Activated T-helper 1 cell treated with anti-CD3 and anti-CD28 coated beads, Interleukin-2, amount 50 U/mL, for 16 hours (primary cell): Measurements from ENCODE around the gene PSMD3.
A peak's percentile ranks its signal among the peaks of the same experiment; 100 is the strongest.
"Not testable (repeated sequence)": the region's sequence is repeated elsewhere in the genome, so short reads cannot be mapped to it uniquely, and the experiment has no call there.

Source experiments
- DNase-seq, 2 donors: peaks; one replicate each; pipeline ENCODE4 v3.0.0-alpha.2; 2020; ENCODE audit warnings: low read depth in 1 of 2, low spot score in 1 of 2

PSMD3 gene

DNA sequence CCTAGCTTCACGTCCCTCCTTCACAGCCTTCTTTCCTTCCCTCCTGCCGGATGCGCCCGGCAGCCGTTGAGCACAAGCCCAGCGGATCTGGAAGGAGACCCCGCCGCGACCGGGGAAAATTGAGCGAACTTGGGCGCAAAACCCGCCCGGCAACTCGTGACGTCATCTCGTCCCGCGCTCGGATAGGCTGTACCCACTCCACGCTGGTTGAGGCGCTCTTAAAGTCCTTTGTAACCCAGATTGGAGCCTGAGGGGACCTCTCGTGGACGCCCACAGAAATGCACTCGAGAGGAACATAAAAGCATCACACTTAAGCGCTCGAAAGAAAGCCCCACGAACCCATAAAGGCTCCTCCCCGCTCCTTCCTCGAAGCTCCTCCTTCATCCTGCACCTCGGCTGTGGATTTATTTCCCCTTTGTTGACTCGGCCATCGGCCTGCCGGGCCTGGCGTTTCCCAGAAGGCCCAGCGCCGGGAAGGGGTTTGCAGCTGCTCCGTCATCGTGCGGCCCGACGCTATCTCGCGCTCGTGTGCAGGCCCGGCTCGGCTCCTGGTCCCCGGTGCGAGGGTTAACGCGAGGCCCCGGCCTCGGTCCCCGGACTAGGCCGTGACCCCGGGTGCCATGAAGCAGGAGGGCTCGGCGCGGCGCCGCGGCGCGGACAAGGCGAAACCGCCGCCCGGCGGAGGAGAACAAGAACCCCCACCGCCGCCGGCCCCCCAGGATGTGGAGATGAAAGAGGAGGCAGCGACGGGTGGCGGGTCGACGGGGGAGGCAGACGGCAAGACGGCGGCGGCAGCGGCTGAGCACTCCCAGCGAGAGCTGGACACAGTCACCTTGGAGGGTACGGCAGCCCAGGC is at the start of gene PSMD3:
TSS of gene PSMD3 (plus strand) at position 457 of the 856 bp plus-strand sequence. CDS start at position 621, 164 bp downstream.
- DNase-seq = peak; percentile 93 to 95

DNA sequence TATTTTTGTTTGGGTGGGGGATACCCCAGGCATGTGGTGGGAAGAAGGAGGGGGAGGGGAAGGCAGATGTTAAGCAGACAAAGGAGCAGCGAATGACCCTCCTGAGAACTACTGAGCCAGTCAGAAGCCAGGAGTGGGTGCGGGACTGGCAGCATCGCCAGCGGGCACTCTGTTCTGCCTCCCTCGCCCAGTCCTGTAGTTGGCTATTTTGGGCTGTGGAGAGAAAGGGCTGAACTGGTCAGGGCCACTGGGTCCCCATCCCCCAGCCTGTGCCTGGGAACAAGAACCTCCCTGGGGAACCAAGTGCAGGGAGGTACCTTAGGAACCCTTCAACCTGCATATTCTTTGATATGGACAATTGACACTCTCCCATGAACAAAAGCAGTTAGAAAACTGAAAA is 46.7 kb upstream of the PSMD3 start:
- no peak for DNase-seq

GRCh38 chr17:39934324-39934723 is 46.3 kb upstream of the PSMD3 start:
- no peak for DNase-seq

DNA sequence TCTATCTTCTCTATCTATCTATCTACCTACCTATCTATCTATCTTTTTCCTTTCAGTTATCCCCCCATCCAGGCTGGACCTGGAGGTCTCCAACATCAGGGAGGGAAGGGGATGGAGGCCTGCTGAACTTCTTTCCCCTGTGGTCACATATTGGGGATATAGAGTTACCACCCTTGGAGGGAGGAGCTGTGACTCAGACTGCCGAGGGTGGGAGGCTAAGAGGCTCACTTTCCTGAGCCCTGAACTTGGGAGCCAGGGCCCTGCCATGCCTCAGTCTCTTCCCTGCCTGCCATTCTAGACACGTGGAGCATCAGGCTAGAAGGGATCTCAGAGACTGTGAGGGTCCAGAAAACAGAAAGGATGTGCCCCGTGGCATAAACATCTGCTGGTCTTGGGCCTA is 44.7 kb upstream of the PSMD3 start:
- DNase-seq = no peak

- DNase-seq = no peak
Measured at GRCh38 chr17:39937447-39937846, 43.2 kb upstream of the PSMD3 start.

DNA sequence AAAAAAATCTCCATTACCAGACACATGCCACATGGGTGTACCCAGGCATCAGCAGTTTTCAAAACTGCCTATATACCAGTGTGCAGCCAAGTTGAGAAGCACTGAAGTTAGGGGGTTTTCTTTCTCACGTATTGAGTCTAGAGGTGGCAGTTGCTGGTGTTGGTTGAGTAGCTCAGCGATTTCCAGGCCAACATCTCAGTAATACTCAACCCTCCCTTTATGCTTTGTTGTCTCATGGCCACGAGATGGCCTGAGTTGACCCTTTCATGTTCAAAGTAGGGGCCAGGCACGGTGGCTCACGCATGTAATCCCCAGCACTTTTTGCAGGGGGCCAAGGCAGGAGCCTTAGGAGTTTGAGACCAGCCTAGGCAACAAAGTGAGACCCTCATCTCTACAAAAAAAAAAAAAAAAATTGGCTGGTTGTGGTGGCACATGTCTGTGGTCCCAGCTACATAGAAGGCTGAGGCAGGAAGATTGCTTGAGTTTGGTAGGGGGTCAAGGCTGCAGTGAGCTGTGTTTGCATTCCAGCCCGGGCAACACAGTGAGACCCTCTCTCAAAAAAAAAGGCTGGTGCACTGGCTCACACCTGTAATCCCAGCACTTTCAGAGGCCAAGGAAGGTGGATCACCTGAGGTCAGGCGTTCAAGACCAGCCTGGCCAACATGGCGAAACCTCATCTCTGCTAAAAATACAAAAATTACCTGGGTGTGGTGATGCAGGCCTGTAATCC is 42.3 kb upstream of the PSMD3 start:
- DNase-seq = no peak

GRCh38 chr17:39939106-39939505 is 41.5 kb upstream of the PSMD3 start:
- DNase-seq = no peak

DNA sequence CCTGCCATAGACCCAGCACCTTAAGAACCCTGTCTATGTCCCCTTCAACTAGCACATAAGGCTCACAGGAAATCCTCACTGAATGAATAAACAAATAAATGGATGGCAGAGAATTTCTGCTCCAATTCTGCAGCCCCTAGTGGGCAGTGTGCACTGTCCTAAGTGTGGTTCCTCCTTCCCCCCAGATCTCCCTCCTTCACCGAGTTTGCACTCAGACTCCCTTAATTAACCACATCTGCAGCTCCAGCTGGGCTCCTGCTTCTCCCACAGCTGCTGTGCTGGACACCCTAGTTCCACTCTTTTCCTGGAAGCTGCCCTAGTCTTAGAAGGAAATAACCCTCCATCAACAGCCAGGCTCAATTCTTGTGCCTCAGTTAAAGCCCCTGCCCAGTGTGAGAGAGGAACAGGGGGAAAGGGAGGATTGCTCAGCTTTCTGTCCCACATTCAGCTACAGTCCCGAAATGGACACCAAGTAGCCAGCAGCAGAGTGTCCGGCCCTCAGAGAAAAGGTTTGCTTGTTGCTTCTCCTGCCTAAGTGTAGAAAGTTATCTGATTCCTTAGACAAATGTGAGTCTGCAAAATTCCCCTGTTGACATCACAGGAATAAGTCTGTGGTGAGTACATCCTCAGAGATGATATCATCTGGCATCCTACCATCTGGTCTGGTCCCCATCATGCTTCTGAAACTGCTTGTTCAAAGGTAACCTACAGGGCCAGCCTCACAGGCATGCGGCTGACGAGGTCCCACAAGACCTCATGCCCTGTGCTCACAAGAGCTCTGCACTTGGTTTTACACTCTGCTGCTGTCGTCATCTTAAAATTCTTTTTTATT is 40.8 kb upstream of the PSMD3 start:
- DNase-seq = no peak

DNA sequence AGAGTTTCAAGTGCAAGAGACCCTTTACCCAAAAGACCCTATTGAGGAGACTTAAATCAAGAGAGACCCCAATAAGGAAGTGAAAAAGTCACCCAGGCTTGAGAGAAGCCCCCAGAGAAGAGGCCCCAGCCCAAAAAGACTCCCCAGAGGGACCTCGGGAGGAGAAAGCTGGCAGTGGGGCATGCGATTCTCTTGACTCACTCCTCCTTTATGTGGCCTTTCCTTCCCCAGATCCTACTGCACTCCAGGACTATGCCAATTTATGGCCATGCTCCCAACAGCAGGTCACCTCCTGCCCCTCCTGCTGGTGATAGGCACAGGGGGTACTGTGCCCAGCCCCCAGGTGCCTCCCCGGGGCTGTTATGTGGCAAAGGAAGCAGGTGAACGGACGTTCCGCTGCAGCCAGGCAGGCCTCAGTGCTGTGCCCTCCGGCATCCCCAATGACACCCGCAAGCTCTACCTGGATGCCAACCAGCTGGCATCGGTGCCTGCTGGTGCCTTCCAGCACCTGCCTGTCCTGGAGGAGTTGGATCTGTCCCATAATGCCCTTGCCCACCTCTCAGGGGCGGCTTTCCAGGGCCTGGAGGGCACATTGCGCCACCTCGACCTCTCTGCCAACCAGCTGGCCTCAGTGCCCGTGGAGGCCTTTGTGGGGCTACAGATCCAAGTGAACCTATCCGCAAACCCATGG is 36.8 kb upstream of the PSMD3 start:
- no peak for DNase-seq

- DNase-seq = no peak
Measured at GRCh38 chr17:39944393-39944711, 36.3 kb upstream of the PSMD3 start.

GRCh38 chr17:39946551-39947330 is 33.9 kb upstream of the PSMD3 start:
- DNase-seq = no peak

GRCh38 chr17:39948489-39948828 is 32.1 kb upstream of the PSMD3 start:
- not testable (repeated sequence) for DNase-seq

DNA sequence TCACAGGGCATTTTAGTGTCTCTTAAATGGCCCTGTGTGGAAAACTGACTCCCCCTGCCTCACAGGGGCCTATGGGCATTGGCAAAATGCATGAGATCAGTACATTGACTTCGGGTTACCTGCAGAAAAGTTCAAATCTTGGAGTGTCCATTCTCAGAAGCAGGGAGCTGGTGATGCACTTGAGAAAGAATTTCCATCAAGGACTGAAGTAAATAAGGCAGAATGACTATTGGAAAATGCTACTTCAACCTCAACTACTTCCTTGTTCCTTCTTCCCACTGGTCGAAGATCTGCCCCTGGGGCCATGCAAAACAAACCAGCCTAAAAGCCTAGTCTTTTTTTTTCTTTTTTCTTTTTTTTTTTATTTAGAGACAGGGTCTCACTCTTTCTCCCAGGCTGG is 31.6 kb upstream of the PSMD3 start:
- DNase-seq = no peak

DNA sequence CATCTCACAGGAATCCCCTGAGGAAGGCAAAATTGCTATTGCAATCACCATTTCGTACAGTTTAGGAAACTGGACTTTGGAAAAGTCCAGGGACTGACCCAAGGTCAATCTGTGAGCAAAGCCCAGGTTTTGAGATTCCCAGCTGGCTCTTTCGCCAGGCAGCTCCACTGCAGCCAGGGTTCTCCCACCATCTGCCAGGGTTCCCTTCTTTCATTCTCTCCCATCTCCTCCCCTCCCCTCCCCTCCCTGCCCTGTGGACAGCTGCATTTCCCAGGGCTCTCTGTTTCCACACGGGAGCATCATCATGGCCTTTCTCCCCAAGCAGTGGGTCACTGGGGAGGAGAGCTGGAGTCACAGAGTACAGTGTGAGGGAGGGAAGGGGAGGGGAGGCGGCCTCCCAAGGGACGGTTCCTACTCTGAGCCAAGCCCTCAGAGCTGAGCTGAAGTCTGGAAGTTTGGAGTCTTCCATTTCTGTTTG is 29.7 kb upstream of the PSMD3 start:
- no peak for DNase-seq

DNA sequence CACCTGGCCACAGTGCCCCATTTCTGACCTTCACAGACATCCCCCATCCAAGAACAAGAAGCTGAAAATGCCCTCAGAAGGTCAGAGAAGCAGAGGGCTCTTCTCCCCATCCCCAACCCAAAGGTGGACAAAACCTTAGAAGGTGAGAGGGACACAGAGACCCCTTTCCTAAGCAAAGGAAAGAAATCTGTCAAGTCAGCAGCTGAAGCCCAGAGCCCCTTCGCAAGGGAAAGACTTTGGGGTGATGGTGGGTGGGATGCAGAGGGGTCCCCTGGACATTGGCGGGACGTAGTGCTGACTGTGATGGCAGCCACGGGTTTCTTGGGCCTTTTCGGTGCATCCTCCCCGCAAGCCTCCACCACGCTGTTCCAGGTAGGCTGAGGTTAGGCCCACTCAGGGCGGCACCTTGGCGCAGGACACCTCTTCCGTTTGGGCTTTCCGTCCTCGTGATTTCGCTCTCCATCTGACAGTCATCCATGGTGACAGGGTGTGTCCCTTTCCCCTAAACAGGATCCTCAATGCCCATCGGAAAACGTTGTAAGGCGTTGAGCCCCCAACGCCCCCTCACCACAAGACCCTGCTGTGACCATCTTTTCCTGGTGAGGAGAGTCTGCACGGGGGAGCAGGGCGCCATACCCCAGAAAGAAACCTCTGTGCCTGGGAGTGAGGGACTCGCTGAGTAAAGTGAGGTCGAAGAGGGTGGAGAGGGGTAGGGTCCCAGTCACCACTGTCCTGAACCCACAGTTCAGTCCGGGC is 28.5 kb upstream of the PSMD3 start:
- no peak for DNase-seq

DNA sequence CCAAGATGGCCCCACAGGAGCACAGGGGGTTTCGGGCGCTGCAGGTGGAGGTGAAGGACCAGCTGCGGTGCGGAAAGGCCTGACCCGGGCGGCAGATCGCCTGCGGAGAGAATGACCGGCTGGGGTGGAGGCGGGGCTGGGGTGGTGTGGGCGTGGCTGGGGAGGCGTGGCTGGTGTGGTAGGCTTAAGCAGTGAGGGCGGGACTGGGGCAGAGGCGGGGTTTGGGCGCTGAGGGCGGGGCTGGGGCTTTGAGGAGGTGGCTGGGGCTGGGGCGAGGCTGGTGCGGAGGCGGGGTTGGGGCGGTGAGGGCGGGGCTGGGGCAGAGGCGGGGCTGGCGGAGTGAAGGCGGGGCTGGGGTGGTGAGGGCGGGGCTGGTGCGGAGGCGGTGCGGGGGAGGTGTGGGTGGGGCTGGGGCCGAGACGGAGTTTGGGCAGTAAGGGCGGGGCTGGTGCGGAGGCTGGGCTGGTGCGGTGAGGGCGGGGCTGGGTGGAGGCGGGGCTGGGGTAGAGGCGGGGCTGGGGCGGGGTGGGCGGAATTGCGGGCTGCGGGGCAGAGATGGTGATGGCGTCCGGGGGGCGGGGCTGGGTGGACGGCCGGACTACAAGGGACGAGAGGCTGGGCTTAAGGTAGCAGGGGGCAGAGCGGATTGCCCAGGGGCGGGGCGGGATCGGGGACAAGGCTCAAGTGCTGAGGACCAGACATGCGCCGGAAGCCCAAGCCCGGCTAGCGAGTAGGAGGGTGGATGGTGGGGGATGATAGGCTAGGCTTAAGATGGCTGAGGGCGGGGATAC is 27.7 kb upstream of the PSMD3 start:
- DNase-seq = peak; percentile 88 to 99

- no peak for DNase-seq
Measured at GRCh38 chr17:39953471-39953888, 27.1 kb upstream of the PSMD3 start.

- no peak for DNase-seq
Measured at GRCh38 chr17:39954876-39955275, 25.7 kb upstream of the PSMD3 start.

DNA sequence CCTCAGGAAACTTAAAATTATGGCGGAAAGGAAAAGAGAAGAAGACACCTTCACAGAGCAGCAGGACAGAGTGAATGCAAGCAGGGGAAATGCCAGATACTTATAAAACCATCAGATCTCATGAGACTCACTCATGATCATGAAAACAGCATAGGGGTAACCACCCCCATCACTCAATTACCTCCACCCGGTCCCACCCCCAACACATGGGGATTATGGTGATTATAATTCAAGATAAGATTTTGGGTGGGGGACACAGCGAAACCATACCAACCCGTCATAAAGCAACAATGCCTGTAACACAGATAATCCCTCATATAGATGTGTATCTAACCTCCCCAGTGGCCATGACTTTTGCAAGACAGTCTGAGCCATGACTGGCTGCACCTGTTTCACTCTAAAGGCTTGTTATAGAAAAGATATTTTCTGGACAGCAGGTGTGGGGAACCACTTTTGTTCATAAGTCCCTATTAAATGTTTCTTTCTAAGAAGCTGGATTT is 24.8 kb upstream of the PSMD3 start:
- no peak for DNase-seq
